Nephron progenitor cell (in vitro differentiated cells): Measurements from ENCODE around the gene FBXL7.
A peak's percentile ranks its signal among the peaks of the same experiment; 100 is the strongest.

Source experiments
- DNase-seq: peaks from one replicate; pipeline ENCODE4 v3.0.0; 2021
- H3K27ac Mint-ChIP-seq: 2 replicates; pipeline ENCODE4 v1.8.0; 2021; ENCODE audit warnings: mild to moderate bottlenecking, moderate library complexity, mixed read lengths
- H3K27me3 Mint-ChIP-seq: 2 replicates; pipeline ENCODE4 v1.8.0; 2021; ENCODE audit warnings: mild to moderate bottlenecking, low read depth, mixed read lengths; ENCODE audit not compliant: poor library complexity
- H3K36me3 Mint-ChIP-seq: 2 replicates; pipeline ENCODE4 v1.8.0; 2021; ENCODE audit warnings: low read depth, mixed read lengths
- H3K4me1 Mint-ChIP-seq: 2 replicates; pipeline ENCODE4 v1.8.0; 2021; ENCODE audit warnings: mixed read lengths
- H3K4me3 Mint-ChIP-seq: 2 replicates; pipeline ENCODE4 v1.8.0; 2021; ENCODE audit warnings: mild to moderate bottlenecking, moderate library complexity, mixed read lengths
- H3K9me3 Mint-ChIP-seq: 2 replicates; pipeline ENCODE4 v1.8.0; 2021; ENCODE audit warnings: mild to moderate bottlenecking, moderate library complexity, mixed read lengths
- CTCF ChIP-seq: fragments of 200-600 bp; sonication (generic); IDR thresholded peaks from 2 replicates; pipeline ENCODE4 v1.5.0; 2021; ENCODE audit warnings: antibody characterized with exemption

FBXL7 gene

GRCh38 chr5:15715535-15715934 is 215.6 kb downstream of the FBXL7 start:
- Mint-ChIP-seq H3K27me3 (peaks cover 2% of the 10 kb centered on the region), H3K4me1 (peaks cover 12% of the 10 kb centered on the region), H3K9me3 (peaks cover 14% of the 10 kb centered on the region), H3K36me3 (peaks cover 16% of the 10 kb centered on the region), H3K27ac (no peak overlapping the region), H3K4me3 (no peak overlapping the region)
- no peak for DNase-seq
- no peak for TF ChIP-seq CTCF

- Mint-ChIP-seq H3K27me3 (peaks cover 2% of the 10 kb centered on the region), H3K36me3 (peaks cover 14% of the 10 kb centered on the region), H3K4me3 (no peak overlapping the region), H3K27ac (no peak overlapping the region), H3K9me3 (peaks cover 13% of the 10 kb centered on the region), H3K4me1 (peaks cover 12% of the 10 kb centered on the region)
- TF ChIP-seq CTCF = no peak
- no peak for DNase-seq
Observed at GRCh38 chr5:15715967-15716366, 216.0 kb downstream of the FBXL7 start.

GRCh38 chr5:15717001-15717400 is 217.0 kb downstream of the FBXL7 start:
- peaks cover 12% of the 10 kb centered on the region for H3K4me1 Mint-ChIP-seq
- H3K27ac Mint-ChIP-seq = no peak overlapping the region
- no peak for DNase-seq
- H3K36me3 Mint-ChIP-seq = peaks cover 9% of the 10 kb centered on the region
- peaks cover 9% of the 10 kb centered on the region for H3K9me3 Mint-ChIP-seq
- H3K4me3 Mint-ChIP-seq = no peak overlapping the region
- TF ChIP-seq CTCF = no peak
- peaks cover 2% of the 10 kb centered on the region for H3K27me3 Mint-ChIP-seq

GRCh38 chr5:15718421-15719179 is 218.6 kb downstream of the FBXL7 start:
- H3K27ac Mint-ChIP-seq = peak overlapping the region; percentile 71
- TF ChIP-seq CTCF = no peak
- peaks cover 4% of the 10 kb centered on the region for H3K9me3 Mint-ChIP-seq
- no peak for DNase-seq
- H3K27me3 Mint-ChIP-seq = peaks cover 2% of the 10 kb centered on the region
- H3K4me1 Mint-ChIP-seq = peaks cover 12% of the 10 kb centered on the region
- H3K4me3 Mint-ChIP-seq = no peak overlapping the region
- peaks cover under 1% of the 10 kb centered on the region for H3K36me3 Mint-ChIP-seq

GRCh38 chr5:15719784-15720183 is 219.8 kb downstream of the FBXL7 start:
- Mint-ChIP-seq H3K27me3 (no peaks in the 10 kb centered on the region), H3K27ac (no peak overlapping the region), H3K4me3 (no peak overlapping the region), H3K36me3 (no peaks in the 10 kb centered on the region), H3K9me3 (no peaks in the 10 kb centered on the region), H3K4me1 (peaks cover 12% of the 10 kb centered on the region)
- DNase-seq = no peak
- no peak for TF ChIP-seq CTCF

- Mint-ChIP-seq H3K27me3 (no peaks in the 10 kb centered on the region), H3K27ac (no peak overlapping the region), H3K4me1 (peaks cover 12% of the 10 kb centered on the region), H3K36me3 (no peaks in the 10 kb centered on the region), H3K4me3 (no peak overlapping the region), H3K9me3 (peaks cover 3% of the 10 kb centered on the region)
- no peak for DNase-seq
- TF ChIP-seq CTCF = no peak
Observed at GRCh38 chr5:15720515-15720914, 220.5 kb downstream of the FBXL7 start.
